HuH-7 (cell line): ENCODE measurements around the gene DERA.
"Not testable (repeated sequence)": the region's sequence is repeated elsewhere in the genome, so short reads cannot be mapped to it uniquely, and the experiment has no call there.

ENCODE experiments used
- DNase-seq: peaks from one replicate; pipeline ENCODE4 v3.0.0; 2011; ENCODE audit warnings: low spot score

The DERA gene

GRCh38 chr12:16008421-16008824, 97.3 kb downstream of the DERA start:
- peak; percentile 13 for DNase-seq

DNA sequence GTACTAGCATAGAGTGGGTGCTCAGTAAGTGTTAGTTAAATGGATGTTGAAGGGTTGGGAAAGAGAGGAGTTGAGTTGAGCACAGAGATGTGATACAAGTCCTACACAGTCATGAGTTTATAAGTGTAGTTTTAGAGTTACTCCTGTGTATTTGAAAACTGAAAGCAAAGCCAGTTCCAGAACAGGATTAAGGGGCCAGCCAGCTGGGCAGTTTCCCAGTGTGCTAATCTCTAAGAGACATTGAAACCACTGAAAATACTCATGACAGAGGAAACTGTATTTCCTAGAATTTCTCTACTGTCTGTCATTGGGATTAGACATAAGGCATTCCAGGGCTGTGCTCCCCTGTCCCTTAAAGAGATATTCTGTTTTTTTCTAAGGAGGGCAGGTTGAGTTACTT, 101.0 kb downstream of the DERA start:
- DNase-seq, result no peak

GRCh38 chr12:16013722-16014121, 102.6 kb downstream of the DERA start:
- not testable (repeated sequence) for DNase-seq

GRCh38 chr12:16014394-16014793, 103.3 kb downstream of the DERA start:
- DNase-seq, result not testable (repeated sequence)

- no peak for DNase-seq
Measured at GRCh38 chr12:16016748-16017147, 105.6 kb downstream of the DERA start.

DNA sequence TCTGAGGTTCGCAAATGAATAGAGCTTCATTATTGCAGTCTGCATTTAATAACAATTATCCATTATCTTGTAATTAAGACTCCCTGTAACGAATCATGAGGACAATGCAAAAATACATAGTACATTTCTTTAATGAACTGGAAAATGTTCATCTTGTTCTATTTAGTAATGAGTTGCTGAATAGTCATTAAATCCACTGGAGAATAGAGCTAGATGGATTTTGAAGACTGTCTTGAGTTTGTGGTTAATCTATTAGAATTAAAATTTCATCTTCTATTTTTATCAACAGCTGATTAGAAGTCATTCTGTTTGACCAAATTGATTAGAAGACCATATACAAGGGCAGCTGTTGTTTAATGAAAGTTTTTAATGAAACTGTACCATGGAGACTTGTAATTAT, 107.2 kb downstream of the DERA start:
- no peak for DNase-seq

DNA sequence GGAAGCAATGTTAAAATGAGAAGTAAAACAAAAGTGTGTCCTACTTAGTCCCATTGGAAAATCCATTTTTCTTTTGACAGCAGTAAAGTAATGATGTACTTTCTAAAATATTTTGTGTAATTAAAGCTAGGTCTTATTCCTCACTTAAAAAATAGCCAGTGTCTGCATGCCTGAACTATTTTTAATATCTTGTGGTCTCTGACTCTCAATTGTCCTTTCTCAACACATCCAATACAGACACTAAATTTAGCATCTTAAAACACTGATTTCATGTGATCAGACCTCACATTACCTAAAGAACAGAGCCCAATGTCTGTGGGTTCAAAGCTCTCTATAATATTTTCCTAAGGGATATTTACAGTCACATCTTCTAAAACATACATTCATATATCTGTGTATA, 108.0 kb downstream of the DERA start:
- no peak for DNase-seq

DNA sequence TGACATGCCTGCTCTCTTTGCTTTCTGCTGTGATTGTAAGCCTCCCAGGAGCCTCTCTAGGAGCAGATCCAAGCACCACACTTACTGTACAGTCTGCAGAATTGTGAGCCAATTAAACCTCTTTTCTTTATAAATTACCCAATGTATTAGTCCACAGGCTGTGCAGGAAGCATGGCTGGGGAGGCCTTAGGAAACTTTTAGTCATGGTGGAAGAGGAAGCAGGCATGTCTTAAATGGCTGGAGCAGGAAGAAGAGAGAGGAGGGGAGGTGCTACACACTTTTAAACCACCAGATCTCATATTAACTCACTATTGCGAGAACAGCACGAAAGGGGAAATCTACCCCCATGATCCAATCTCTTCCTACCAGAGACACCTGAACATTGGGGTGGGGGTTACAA, 108.9 kb downstream of the DERA start:
- no peak for DNase-seq

- DNase-seq, result no peak
Measured at GRCh38 chr12:16021026-16021425, 109.9 kb downstream of the DERA start.

- no peak for DNase-seq
Measured at GRCh38 chr12:16021676-16022075, 110.5 kb downstream of the DERA start.

DNA sequence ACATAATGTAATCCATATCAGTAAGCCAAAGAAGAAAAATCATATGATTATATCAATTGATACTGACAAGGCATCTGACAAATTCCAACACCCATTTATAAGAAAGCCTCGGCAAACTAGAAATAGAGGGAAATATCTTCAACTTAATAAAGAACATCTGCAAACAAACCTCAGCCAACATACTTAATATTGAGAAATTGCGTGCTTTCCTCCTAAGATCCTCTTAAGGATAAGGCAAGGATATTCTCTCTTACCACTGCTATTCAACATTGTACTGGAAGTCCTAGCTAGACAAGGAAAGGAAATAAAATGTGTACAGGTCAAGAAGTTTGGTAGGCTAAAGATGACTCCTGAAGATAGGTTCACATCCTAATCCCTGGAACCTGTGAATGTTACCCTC, 115.9 kb downstream of the DERA start:
- DNase-seq, result no peak

- no peak for DNase-seq
Measured at GRCh38 chr12:16030744-16031143, 119.6 kb downstream of the DERA start.

DNA sequence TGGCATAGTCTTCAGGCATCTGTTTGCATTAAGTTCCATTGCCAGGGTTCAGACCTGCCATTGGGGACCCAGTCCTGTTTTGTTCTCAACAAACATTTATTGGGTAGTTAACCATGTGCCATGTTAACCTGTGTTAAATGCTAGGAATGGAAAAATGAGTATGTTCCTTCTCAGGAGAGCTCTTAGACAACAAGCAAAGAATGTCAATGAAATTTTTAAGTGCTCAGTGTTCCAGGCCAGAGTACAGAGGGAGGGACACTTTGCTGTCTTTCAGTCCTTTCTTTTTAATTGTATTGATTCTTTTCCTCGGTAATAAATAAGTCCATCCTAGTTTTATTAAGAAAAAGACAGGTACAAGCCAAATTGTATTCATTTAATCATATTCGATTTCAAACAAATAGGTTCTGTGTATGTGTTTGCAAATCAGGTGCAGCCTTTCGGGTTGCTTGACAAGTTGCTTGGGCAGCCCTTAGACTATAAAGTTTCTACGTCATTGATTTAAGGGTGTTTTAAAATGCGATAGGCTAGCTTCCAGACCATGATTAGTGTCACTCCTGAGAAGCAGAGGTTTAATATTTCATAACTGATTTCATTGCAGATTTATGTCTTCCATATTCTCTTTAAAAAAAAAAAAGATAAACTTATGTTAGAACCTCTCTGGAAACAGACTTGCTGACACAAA, 123.1 kb downstream of the DERA start:
- no peak for DNase-seq

- DNase-seq, result no peak
Measured at GRCh38 chr12:16036073-16036472, 124.9 kb downstream of the DERA start.

DNA sequence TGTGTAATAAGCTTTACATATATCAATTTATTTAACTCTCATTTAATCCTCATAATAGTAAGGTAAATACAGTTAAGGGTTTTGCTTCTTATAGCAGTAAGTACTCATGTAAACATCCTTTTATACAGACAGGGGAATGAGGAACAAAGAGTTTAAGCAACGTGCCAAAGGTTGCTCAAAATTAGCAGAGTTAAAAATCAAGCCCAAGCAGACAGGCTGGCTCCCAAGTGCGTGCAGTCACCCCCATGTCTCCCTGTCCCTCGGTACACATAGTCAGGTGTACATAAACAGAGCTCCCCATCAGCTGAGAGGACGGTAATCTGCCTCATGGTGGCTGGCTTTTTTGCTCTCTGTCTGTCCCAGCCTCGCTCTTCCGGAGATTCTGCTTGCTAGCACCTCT, 126.4 kb downstream of the DERA start:
- no peak for DNase-seq

- no peak for DNase-seq
Measured at GRCh38 chr12:16043480-16043879, 132.3 kb downstream of the DERA start.

DNA sequence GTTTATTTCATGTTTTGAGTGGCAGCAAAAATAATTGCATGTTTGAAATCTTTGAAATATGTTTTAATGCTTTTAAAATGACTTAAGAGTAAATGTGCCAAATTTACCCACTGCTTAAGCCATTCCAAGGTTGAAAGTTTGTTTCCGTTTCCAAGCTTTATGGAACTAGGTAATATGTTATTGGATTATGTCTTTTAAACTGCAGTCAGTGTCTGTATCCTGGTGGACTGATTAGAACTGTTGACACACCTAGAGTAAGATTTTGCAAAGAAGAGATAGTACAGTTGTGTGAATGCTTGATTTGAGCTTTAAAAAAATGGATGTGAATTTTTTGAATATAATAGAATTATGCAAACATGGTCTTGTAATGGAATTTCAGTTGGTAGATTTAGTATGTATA, 135.1 kb downstream of the DERA start:
- no peak for DNase-seq

DNA sequence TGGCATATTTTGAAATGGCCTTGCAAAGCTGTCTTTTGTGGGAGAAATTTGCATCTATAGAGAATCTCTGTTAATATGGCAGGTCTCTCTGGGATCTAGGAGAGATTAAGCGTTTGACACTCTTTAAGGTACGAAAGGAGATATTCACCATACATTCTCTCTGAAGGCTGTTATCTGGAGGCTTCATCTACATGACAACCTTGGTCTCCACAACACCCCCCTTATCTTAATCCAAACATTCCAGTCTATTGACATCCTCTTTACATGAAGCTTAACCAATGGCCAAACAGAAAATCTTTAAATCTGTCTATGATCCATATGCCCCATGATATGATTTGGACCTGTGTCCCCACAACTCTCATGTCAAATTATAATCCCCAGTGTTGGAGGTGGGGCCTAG, 137.4 kb downstream of the DERA start:
- no peak for DNase-seq

- no peak for DNase-seq
Measured at GRCh38 chr12:16056910-16057309, 145.8 kb downstream of the DERA start.

GRCh38 chr12:16057351-16057751, 146.2 kb downstream of the DERA start:
- not testable (repeated sequence) for DNase-seq

GRCh38 chr12:16062611-16063010, 151.5 kb downstream of the DERA start:
- DNase-seq, result no peak

DNA sequence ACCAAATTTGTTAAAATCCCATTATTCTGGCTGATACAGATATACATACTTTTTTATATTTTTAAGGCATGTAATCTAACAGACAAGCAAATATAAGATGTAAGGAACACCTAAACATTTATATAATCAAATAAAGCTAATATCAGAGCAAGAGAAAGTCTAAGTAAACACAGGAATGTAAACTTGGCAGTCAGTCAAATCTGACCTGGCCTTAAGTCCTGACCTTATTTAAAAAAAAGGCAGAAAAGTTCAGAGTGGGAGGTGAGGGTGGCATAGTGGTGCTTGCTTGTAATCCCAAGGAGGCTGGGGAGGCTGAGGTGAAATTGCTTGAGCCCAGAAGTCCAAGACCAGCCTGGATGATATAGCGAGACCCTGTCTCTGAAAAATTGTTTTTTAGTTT, 152.6 kb downstream of the DERA start:
- no peak for DNase-seq

- DNase-seq, result no peak
Measured at GRCh38 chr12:16070113-16070512, 159.0 kb downstream of the DERA start.

DNA sequence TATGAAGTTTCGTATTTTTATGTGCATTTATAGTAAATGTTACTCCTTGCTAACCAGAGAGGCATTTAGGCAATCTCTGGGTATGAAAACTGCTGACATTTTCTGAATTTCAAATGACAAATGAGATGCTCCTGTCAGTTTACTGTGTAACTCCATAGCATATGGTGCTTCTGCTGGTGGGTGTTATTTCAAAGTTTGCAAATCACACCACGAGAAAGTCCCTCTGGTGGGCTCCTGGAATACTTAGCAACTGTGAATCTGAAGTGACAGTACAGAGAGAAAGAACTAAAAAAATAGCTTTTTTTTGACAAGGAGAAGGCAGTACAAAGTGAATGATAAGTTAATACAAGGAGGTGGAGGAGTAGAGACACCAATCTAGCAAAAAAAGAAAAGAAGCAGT, 161.5 kb downstream of the DERA start:
- DNase-seq, result no peak

- DNase-seq, result no peak
Measured at GRCh38 chr12:16074894-16075293, 163.8 kb downstream of the DERA start.
